HS-5 (cell line): ENCODE results near the gene CFAP57.
A peak's percentile ranks its signal among the peaks of the same experiment; 100 is the strongest.
"Not testable (repeated sequence)": the region's sequence is repeated elsewhere in the genome, so short reads cannot be mapped to it uniquely, and the experiment has no call there.

ENCODE experiments used
- DNase-seq: peaks from one replicate; pipeline ENCODE4 v3.0.0-alpha.2; 2012; ENCODE audit warnings: low read depth

Gene CFAP57

GRCh38 chr1:43174873-43175272 lies 2.7 kb downstream of the CFAP57 start:
- DNase-seq: no peak

GRCh38 chr1:43177691-43178090 lies 5.6 kb downstream of the CFAP57 start:
- no peak for DNase-seq

- no peak for DNase-seq
Measured at GRCh38 chr1:43184388-43184787, 12.3 kb downstream of the CFAP57 start.

GRCh38 chr1:43184995-43185394 lies 12.9 kb downstream of the CFAP57 start:
- no peak for DNase-seq

- DNase-seq: no peak
Measured at GRCh38 chr1:43188106-43188505, 16.0 kb downstream of the CFAP57 start.

- DNase-seq: no peak
Measured at GRCh38 chr1:43194509-43194908, 22.4 kb downstream of the CFAP57 start.

- DNase-seq: no peak
Measured at GRCh38 chr1:43197343-43198127, 25.4 kb downstream of the CFAP57 start.

- DNase-seq: no peak
Measured at GRCh38 chr1:43199093-43199726, 27.1 kb downstream of the CFAP57 start.

- DNase-seq: no peak
Measured at GRCh38 chr1:43203859-43204258, 31.7 kb downstream of the CFAP57 start.

- DNase-seq: no peak
Measured at GRCh38 chr1:43204394-43204793, 32.3 kb downstream of the CFAP57 start.

- DNase-seq: no peak
Measured at GRCh38 chr1:43205671-43206070, 33.5 kb downstream of the CFAP57 start.

GRCh38 chr1:43206600-43207228 lies 34.6 kb downstream of the CFAP57 start:
- peak; percentile 98 for DNase-seq

- DNase-seq: no peak
Measured at GRCh38 chr1:43207229-43207853, 35.2 kb downstream of the CFAP57 start.

- not testable (repeated sequence) for DNase-seq
Measured at GRCh38 chr1:43208277-43208676, 36.1 kb downstream of the CFAP57 start.

- no peak for DNase-seq
Measured at GRCh38 chr1:43214501-43215444, 42.6 kb downstream of the CFAP57 start.

- DNase-seq: no peak
Measured at GRCh38 chr1:43217747-43218146, 45.6 kb downstream of the CFAP57 start.

GRCh38 chr1:43220905-43221778 lies 49.0 kb downstream of the CFAP57 start:
- DNase-seq: no peak

- DNase-seq: no peak
Measured at GRCh38 chr1:43221797-43222196, 49.7 kb downstream of the CFAP57 start.

- no peak for DNase-seq
Measured at GRCh38 chr1:43222879-43223278, 50.7 kb downstream of the CFAP57 start.

GRCh38 chr1:43225168-43225567 lies 53.0 kb downstream of the CFAP57 start:
- DNase-seq: no peak
